Memory B cell (primary cell): Measurements from ENCODE around the gene BRD1.

ENCODE experiments used
- ATAC-seq: fragments of 150-1000 bp; cut with Tn5 transposase; 2 replicates; pipeline ENCODE4 v1.10.0; 2021; ENCODE audit warnings: low read depth, mild to moderate bottlenecking, moderate library complexity
- DNase-seq, 2 donors: peaks; one replicate each; pipeline ENCODE4 v3.0.0; 2022; ENCODE audit warnings: low spot score in 2 of 2
- H3K27ac Mint-ChIP-seq: one replicate; pipeline ENCODE4 v1.8.0; 2022; ENCODE audit warnings: mild to moderate bottlenecking, moderate library complexity, mixed read lengths
- H3K27me3 Mint-ChIP-seq: one replicate; pipeline ENCODE4 v1.8.0; 2022; ENCODE audit warnings: mixed read lengths
- H3K36me3 Mint-ChIP-seq: one replicate; pipeline ENCODE4 v1.8.0; 2022; ENCODE audit warnings: mild to moderate bottlenecking, mixed read lengths
- H3K4me1 Mint-ChIP-seq: one replicate; pipeline ENCODE4 v1.8.0; 2022; ENCODE audit warnings: mixed read lengths
- H3K4me3 Mint-ChIP-seq: one replicate; pipeline ENCODE4 v1.8.0; 2022; ENCODE audit warnings: mild to moderate bottlenecking, moderate library complexity, mixed read lengths
- H3K9me3 Mint-ChIP-seq: one replicate; pipeline ENCODE4 v1.8.0; 2022; ENCODE audit warnings: mixed read lengths

Gene BRD1

DNA sequence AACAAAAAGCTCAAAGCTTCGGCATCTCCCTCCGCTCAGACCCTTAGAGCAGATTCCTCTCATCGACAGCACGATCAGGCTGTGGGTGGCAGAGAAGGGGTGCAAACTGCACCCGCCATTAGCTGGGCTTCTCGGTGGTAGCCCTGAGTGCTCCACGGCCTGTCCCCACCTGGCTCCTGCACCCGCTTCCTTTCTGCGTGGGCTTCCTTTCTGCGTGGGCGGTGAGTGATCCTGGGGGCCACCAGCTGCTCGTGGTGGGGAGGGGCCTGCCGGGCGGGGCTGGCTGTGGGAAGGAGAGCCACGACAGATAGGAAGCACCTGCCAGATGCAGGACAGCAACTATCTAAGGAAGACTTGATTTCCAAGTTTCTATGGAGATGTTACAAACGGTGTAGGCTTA lies 55.0 kb downstream of the BRD1 start:
- ATAC-seq (no peak), DNase-seq (no peak)
- no peaks in the 10 kb centered on the region for H3K9me3 Mint-ChIP-seq
- no peak overlapping the region for H3K4me3 Mint-ChIP-seq
- peaks cover 9% of the 10 kb centered on the region for H3K36me3 Mint-ChIP-seq
- no peak overlapping the region for H3K27ac Mint-ChIP-seq
- H3K27me3 Mint-ChIP-seq, result no peaks in the 10 kb centered on the region
- H3K4me1 Mint-ChIP-seq, result no peaks in the 10 kb centered on the region

DNA sequence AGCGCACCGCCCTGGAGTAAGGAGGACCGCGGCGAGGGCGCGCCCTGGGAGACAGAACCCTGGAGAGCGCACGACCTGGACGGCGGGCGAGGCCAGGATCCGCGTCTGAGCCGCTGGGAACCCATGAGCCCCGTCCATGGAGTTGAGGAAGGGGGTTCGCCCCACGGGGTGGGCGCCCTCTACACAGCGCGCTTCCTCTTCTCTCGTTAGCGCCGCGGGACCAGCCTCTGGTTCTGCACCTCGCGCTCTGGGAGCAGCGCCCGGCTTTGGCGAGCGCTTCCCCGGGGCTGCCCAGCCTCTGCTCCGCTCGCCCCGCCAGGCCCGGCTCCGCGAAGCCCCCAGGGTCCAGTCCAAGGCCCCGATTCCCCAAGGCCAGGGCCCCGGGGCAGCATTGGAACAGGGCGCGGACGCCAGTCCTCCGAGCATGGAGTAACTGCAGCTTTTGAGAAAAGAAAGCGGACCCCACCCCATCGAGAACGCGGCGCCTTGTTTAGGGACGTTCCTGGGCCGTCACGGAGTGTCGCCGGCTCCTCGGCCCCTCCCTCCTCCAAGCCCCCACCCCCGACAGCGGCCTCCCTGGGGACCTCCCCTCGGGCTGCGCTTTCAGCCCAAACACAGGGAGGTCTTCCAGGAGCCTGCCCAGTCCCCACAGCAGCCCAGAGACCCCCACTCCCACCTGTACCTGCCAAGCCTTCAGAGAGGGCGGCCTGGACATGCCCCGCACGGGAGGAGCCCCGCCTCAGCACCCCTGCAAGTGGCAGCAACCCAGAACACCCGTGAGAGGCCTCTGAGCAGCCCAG lies 56.2 kb downstream of the BRD1 start:
- H3K4me1 Mint-ChIP-seq, result no peaks in the 10 kb centered on the region
- H3K9me3 Mint-ChIP-seq, result peaks cover 7% of the 10 kb centered on the region
- H3K27ac Mint-ChIP-seq, result no peak overlapping the region
- no peaks in the 10 kb centered on the region for H3K27me3 Mint-ChIP-seq
- DNase-seq, result no peak
- H3K4me3 Mint-ChIP-seq, result no peak overlapping the region
- ATAC-seq, result no peak
- H3K36me3 Mint-ChIP-seq, result peaks cover 11% of the 10 kb centered on the region

GRCh38 chr22:49770547-49771265 lies 57.0 kb downstream of the BRD1 start:
- peaks cover 12% of the 10 kb centered on the region for H3K36me3 Mint-ChIP-seq
- H3K27me3 Mint-ChIP-seq, result no peaks in the 10 kb centered on the region
- H3K4me3 Mint-ChIP-seq, result no peak overlapping the region
- H3K27ac Mint-ChIP-seq, result no peak overlapping the region
- ATAC-seq (no peak), DNase-seq (no peak)
- no peaks in the 10 kb centered on the region for H3K4me1 Mint-ChIP-seq
- peaks cover 9% of the 10 kb centered on the region for H3K9me3 Mint-ChIP-seq

DNA sequence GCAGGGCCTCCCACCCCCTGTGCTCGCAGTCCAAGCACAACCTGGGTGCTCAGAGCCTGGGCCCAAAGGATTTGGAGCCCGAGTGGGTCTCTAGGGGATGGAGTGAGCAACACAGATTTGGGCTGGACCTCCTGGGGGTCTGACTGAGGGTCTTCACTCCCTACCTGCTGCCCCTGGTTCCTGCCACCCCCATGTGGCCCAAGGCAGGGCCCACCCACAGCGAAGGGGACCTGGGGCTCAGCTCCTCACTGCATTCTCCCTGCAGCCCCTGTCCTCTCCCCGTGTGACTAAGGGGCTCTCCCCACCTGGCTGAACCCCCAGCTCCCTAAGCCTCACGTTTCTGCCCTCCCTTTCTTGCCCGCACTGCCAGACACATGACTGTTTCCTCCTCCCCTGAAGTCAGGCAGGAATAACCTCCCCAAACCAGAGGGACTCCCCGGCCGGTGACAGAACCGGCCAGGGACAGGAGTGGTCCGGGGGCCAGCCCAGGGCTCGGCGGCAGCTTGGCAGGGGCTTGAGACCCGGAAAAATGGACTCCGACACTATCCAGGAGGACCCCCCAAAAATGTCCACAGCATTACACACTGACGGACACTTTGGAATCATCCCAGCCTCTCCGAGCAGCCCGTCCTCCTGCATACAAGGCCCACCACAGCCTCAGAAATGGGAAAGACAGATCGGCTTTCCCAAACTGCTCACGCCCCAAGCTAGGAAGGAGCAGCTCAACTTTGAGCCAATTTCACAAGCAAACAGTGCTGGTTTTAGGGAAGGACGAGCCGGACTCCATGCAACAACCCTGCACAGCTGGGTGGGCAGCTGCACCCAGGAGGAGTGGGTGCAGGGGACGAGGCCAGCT lies 57.8 kb downstream of the BRD1 start:
- no peak for DNase-seq
- H3K27ac Mint-ChIP-seq, result no peak overlapping the region
- no peaks in the 10 kb centered on the region for H3K4me1 Mint-ChIP-seq
- H3K9me3 Mint-ChIP-seq, result peaks cover 9% of the 10 kb centered on the region
- H3K36me3 Mint-ChIP-seq, result peaks cover 12% of the 10 kb centered on the region
- H3K27me3 Mint-ChIP-seq, result no peaks in the 10 kb centered on the region
- H3K4me3 Mint-ChIP-seq, result no peak overlapping the region
- ATAC-seq, result no peak

DNA sequence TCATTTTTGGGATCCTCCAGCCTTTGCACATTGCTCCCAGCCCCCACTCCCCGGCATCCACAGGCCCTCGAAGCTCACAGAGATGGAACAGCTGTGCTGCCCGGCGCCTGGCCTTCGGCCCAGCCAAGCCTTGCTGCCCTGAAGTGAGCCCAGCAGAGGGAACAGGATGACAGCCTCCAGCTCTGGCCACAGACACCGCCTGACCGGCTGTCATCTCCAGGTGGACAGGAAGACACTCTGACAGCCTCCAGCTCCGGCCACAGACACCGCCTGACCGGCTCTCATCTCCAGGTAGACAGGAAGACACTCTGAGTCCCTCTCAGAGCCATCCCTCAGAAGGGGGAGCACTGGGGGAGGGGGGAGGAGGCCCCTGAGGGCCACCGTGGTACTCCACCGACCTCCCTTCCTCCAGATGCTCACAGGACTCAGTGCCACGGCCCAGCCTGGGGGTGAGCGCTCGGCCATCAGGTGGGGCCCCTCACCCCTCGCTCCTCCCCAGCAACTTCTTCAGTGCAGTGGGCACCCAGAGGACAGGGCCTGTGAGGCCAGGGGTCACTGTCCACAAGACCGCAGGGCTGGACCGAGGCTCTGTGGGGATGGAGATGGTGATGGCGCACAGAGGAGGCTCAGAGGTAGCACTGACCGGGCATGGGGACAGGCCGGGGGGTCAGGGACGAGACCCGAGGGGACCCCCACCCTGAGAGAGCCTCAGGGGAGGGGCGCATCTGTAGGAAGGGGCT lies 58.6 kb downstream of the BRD1 start:
- Mint-ChIP-seq H3K4me3 (no peak overlapping the region), H3K9me3 (peaks cover 9% of the 10 kb centered on the region), H3K36me3 (peaks cover 7% of the 10 kb centered on the region), H3K27me3 (no peaks in the 10 kb centered on the region), H3K4me1 (no peaks in the 10 kb centered on the region), H3K27ac (no peak overlapping the region)
- no peak for DNase-seq
- no peak for ATAC-seq

DNA sequence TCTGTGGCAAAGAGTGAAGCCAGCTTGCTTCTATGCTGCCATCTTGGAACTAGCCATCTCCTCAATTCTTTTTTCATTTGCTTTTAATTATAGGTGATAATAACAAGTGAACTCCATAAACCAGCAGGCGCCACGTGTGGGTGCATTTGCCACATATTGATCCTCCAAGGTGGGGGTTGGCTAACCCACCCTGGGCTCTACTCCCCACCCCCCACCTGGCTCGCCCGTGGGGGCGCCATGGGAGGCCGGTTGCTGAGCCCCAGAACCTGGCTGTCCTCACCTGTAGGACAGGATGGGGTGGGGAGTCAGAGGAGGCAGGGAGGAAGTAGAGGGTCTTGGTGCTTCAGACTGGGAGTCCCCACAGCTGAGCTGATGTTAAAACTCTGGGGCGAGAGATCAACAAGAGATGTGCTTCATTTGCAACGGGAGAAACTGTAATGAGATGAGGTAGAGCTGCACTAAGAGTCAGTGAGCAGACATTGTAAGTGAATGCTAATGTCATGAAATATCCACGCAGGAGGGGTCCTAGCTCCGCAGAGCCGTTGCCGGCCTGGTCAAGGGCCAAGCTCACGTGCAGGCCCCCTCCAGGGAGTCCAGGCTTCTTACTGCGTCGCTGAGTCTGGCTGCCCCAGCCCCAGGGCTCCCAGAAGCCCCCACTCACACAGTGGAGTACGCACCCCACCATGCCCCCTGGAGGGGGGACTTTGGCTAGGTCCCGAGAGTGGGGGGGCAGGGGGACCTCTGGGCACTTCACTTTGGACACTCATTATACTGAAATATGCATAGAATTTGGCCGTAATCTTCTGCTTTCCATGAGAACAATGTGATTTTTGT lies 59.4 kb downstream of the BRD1 start:
- H3K4me3 Mint-ChIP-seq, result no peak overlapping the region
- no peak for ATAC-seq
- DNase-seq, result no peak
- peaks cover 9% of the 10 kb centered on the region for H3K9me3 Mint-ChIP-seq
- H3K36me3 Mint-ChIP-seq, result peaks cover 6% of the 10 kb centered on the region
- H3K4me1 Mint-ChIP-seq, result no peaks in the 10 kb centered on the region
- H3K27me3 Mint-ChIP-seq, result no peaks in the 10 kb centered on the region
- peak overlapping the region; percentile 21 for H3K27ac Mint-ChIP-seq

GRCh38 chr22:49767355-49768062 lies 60.2 kb downstream of the BRD1 start:
- H3K36me3 Mint-ChIP-seq, result peaks cover 6% of the 10 kb centered on the region
- H3K27ac Mint-ChIP-seq, result no peak overlapping the region
- H3K9me3 Mint-ChIP-seq, result peaks cover 9% of the 10 kb centered on the region
- H3K4me1 Mint-ChIP-seq, result no peaks in the 10 kb centered on the region
- H3K4me3 Mint-ChIP-seq, result no peak overlapping the region
- ATAC-seq, result peak; percentile 60
- DNase-seq, result peak in 1 of 2 donors; percentile 26
- H3K27me3 Mint-ChIP-seq, result no peaks in the 10 kb centered on the region

DNA sequence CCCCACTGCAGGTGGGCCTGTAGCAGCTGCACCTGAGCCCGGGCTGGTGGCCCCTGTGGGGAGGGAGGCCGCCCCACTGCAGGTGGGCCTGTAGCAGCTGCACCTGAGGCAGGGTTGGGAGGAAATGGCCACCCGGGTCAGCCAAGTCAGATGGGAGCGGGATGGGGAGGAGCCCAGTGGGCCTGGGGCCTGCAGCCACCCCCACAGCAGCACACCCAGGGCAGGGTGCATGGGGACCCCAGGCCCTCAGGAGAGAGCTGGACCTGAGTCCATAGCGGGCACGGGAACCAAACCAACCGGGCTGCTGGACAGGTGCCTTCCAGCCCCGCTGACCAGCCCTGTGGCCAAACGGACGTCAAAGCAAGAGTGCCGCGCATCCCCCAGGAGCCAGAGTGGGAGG lies 61.7 kb downstream of the BRD1 start:
- Mint-ChIP-seq H3K27me3 (peaks cover 1% of the 10 kb centered on the region), H3K36me3 (peaks cover 4% of the 10 kb centered on the region), H3K4me3 (no peak overlapping the region), H3K9me3 (peaks cover 9% of the 10 kb centered on the region), H3K4me1 (peaks cover under 1% of the 10 kb centered on the region), H3K27ac (no peak overlapping the region)
- DNase-seq, result no peak
- ATAC-seq, result no peak

DNA sequence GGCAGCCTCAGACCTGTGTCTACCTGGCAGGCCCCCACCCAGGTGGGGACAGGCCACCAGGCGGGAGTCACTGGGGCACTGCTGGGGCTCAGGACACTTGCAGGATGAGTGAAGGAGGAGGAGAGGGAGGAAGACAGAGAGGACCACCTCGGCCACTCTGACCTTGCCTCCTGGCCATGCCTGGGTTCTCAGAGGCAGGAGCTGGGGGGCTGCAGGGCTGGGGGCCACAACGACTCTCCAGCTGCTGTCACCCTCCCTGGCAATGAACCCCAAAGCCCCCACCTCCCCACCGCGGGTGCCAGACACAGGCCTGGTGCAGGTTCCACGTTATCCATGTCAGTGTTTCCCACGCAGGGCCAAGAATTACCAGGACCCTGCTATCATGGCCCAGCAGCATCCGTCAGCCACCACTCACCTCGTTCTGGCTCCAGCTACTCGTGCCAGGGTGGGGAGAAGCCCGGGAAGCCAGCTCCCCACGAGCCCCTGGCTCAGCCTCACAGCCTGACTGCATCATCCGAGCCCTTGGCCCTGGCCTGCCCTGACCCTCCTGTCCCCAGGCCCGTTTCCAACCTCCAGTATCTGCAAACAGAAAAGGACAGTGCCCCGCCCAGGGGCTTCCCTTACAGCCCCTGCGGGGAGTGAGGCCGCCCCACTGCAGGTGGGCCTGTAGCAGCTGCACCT lies 62.4 kb downstream of the BRD1 start:
- peaks cover 4% of the 10 kb centered on the region for H3K4me1 Mint-ChIP-seq
- H3K36me3 Mint-ChIP-seq, result peaks cover 4% of the 10 kb centered on the region
- H3K9me3 Mint-ChIP-seq, result peaks cover 9% of the 10 kb centered on the region
- H3K4me3 Mint-ChIP-seq, result no peak overlapping the region
- H3K27ac Mint-ChIP-seq, result no peak overlapping the region
- DNase-seq (no peak), ATAC-seq (no peak)
- H3K27me3 Mint-ChIP-seq, result peaks cover 1% of the 10 kb centered on the region

DNA sequence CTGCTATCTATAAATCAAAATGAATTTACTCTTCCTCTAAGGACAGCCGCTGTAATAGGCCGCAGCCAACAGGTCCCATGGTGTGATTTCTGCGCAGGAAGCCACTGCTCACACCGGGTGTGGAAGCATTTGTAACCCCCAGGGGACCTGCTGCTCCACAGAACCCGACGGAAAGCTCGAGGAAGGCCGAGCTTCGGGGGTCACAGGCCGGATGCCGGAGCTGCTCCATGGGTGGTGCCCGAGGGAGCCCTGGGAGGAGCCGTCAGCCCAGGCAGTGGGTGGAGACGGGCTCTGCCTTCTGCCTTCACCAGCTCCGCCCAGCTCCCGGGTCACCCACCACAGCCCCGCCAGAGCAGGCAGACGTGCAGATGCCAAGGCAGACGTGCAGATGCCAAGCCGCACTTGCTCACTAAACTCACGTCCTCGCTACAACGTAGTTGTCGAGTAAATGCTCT lies 63.5 kb downstream of the BRD1 start:
- Mint-ChIP-seq H3K4me3 (no peak overlapping the region), H3K4me1 (peaks cover 4% of the 10 kb centered on the region), H3K36me3 (peaks cover 4% of the 10 kb centered on the region), H3K27ac (no peak overlapping the region), H3K27me3 (peaks cover 4% of the 10 kb centered on the region), H3K9me3 (peaks cover 9% of the 10 kb centered on the region)
- DNase-seq, result no peak
- ATAC-seq, result no peak

DNA sequence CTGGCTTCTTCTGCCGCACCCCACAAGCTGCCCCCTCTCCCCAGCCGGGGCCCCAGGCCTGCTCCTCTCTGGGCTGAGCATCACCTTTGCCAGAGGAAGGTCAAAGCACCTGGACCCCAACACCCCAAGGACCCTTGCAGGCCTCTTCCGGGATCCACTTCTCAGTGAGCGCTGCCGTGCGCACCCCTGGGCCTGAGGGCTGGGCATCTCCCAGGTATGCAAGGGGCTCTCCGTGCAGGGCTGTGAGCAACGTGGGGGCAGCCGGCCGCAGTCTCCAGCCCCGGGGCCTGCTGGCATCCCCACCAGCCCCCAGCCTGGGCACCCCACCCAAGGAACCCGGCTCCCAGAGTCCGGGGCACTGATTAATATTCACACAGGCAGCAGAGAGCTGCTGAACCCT lies 64.0 kb downstream of the BRD1 start:
- no peak overlapping the region for H3K4me3 Mint-ChIP-seq
- H3K27ac Mint-ChIP-seq, result no peak overlapping the region
- peaks cover 9% of the 10 kb centered on the region for H3K9me3 Mint-ChIP-seq

GRCh38 chr22:49763138-49763537 lies 64.5 kb downstream of the BRD1 start:
- ATAC-seq (no peak), DNase-seq (no peak)
- Mint-ChIP-seq H3K4me1 (peaks cover 4% of the 10 kb centered on the region), H3K9me3 (peaks cover 10% of the 10 kb centered on the region), H3K27me3 (peaks cover 8% of the 10 kb centered on the region), H3K4me3 (no peak overlapping the region), H3K27ac (no peak overlapping the region), H3K36me3 (peaks cover 4% of the 10 kb centered on the region)

More for the DNA sequence above, 64.0 kb downstream of the BRD1 start:
- peaks cover 4% of the 10 kb centered on the region for H3K27me3 Mint-ChIP-seq
- peaks cover 4% of the 10 kb centered on the region for H3K4me1 Mint-ChIP-seq
- DNase-seq (no peak), ATAC-seq (no peak)
- H3K36me3 Mint-ChIP-seq, result peaks cover 4% of the 10 kb centered on the region
